GM21390 (cell line): ENCODE results near the gene MRPL24.
"Not testable (repeated sequence)": the region's sequence is repeated elsewhere in the genome, so short reads cannot be mapped to it uniquely, and the experiment has no call there.

Source experiments
- ATAC-seq: cut with Tn5 transposase; IDR thresholded peaks from one replicate; pipeline ENCODE4 v1.9.1; 2021; ENCODE audit not compliant: unreplicated experiment

Gene MRPL24

DNA sequence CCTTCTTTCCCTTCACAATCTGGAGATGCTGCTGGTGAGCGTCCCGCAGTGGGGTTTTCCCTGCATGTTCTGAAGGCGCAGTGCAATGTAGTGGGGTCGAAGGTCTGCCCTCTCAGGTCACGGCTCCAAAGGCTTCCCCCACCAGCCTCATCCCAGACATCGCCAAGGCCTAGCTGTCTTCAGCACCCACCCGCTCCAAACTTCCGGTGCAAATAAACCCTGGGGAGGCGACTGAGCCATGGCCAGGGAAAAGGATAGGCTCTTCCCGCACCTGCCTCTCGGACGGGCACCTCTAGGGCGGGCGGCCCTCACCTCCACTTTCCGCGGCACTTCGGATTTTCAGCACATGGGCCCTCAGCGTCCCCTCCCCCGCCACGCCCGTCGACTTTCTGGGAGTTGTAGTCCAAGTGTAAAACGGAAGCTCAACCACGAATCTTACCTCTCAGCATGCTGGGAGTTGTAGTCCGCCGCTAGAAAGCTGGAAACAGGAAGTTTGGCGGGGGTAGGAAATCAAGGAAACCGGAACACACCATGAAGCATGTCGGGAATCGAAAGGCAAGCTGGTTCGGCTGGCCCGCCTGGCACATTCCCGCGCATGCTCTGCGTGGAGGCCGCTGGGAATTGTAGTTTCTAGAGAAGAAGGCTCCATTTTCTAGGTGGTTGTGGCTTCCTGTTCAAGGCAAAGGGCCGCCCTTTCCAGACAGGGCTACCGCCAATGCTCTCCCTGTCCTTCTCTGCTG lies at the start of gene MRPL24:
TSS of gene MRPL24 (minus strand) at position 348 of the 740 bp plus-strand sequence. CDS start 2,384 bp downstream, outside the sequence.
- peak; percentile 77 for ATAC-seq

DNA sequence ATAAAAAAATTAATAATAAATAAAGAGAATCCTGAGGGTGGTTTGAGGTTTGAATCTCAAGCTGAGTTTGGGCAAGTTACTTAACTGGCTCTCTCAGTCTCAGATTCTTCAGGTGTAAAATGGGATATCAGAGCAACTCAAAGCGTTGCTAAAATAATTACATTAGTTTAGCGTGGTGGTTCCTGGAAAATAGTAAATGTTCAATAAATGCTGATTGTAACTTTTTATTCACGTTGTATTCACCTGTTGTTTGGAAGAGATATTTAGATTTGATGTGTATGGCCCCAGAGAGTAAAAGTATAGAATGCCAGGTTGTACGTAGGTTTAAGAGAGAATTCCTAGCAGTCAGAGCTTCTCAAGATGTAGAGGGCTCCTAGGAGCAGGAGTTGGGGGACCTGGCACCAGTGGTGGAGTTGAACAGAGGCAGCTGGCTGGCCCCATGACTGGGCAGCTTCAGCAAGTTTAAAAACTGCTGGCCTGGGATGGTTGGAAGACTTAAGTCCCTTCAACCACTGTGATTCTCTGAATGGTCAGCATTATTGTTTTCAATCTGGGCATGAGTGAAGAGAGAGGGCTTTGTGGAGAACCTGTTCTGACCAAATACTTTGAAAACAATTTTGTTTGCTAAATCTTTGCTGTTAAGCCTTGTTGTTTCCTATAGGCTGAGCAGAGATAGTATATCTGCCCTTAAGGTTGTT lies 48.9 kb upstream of the MRPL24 start:
- ATAC-seq = no peak

DNA sequence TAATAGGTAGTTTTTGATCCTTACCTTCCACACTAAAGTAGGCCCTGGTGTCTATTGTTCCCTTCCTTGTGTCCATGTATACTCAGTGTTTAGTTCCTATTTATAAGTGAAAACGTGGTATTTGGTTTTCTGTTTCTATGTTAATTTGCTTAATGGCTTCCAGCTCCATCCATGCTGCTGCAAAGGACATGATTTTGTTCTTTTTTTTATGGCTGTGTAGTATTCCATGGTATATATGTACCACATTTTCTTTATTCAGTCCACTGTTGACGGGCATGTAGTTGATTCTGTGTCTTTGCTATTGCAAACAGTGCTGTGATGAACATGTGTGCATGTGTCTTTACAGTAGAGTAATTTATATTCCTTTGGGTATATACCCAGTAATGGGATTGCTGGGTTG lies 47.2 kb upstream of the MRPL24 start:
- no peak for ATAC-seq

- ATAC-seq = no peak
Measured at GRCh38 chr1:156786640-156787039, 45.8 kb upstream of the MRPL24 start.

- ATAC-seq = no peak
Measured at GRCh38 chr1:156785458-156785857, 44.6 kb upstream of the MRPL24 start.

DNA sequence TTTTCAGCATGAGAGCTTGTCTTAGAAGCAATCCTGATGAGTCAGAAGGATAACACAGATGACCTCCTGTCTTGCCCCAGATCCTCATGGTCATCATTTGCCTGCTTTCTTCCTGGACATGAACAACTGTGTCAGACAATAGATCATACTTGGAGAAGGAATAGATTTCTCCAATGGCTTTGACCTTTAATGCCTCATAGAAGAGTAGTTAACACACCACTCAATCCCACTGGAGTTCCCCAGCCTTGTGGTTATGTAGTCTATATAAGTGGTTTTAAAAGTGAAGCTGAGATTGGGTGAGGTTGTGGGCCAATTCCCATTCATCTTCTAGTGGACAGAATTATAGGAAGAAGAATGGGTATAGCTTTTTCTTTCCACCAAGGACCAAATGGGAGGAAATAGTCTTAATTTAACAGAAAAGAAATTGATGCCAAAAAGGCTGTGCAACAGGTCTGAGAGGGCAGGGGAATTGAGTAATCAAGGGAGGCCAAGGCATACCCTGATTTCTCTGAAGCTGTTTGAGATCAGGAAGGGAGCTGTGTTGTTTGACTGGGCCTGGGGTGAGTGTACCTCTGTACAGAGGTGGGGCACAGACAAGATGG lies 40.8 kb upstream of the MRPL24 start:
- no peak for ATAC-seq

DNA sequence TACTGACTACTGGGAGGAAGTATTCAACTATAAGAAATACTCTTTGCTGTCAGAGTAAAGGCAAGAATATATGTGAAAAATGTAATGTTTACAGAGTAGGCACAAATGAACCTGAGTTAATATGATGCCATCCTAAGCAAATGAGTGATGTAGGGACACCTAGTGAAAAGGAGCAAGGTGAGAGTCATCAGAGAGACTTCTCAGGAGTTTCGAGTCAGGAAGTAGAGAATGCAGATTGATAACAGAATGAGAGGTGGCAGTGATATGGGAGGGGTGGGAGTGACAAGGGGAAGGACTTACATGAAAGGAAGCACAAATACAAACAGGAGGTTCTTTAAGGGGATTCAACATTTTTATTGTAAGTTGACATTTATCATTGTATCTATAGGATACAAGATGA lies 36.7 kb upstream of the MRPL24 start:
- ATAC-seq = no peak

GRCh38 chr1:156776942-156777341 lies 36.1 kb upstream of the MRPL24 start:
- ATAC-seq = no peak

DNA sequence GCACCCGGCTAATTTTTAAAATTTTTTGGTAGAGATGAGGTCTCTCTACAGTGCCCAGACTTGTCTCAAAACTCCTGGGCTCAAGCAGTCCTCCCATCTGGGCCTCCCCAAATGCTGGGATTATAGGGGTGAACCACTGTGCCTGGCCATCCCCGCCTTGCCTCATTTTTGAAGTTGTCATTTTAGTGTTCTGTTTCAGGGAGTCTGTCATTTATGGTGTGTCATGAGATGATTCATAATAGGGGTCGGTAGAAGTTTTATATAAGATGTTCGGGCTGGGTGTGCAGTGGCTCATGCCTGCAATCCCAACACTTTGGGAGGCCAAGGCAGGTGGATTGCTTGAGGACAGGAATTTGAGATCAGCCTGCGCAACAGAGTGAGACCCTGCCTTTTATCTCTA lies 34.9 kb upstream of the MRPL24 start:
- no peak for ATAC-seq

- ATAC-seq = no peak
Measured at GRCh38 chr1:156773607-156774006, 32.7 kb upstream of the MRPL24 start.

- no peak for ATAC-seq
Measured at GRCh38 chr1:156772728-156773497, 32.0 kb upstream of the MRPL24 start.

GRCh38 chr1:156772222-156772621 lies 31.3 kb upstream of the MRPL24 start:
- no peak for ATAC-seq

DNA sequence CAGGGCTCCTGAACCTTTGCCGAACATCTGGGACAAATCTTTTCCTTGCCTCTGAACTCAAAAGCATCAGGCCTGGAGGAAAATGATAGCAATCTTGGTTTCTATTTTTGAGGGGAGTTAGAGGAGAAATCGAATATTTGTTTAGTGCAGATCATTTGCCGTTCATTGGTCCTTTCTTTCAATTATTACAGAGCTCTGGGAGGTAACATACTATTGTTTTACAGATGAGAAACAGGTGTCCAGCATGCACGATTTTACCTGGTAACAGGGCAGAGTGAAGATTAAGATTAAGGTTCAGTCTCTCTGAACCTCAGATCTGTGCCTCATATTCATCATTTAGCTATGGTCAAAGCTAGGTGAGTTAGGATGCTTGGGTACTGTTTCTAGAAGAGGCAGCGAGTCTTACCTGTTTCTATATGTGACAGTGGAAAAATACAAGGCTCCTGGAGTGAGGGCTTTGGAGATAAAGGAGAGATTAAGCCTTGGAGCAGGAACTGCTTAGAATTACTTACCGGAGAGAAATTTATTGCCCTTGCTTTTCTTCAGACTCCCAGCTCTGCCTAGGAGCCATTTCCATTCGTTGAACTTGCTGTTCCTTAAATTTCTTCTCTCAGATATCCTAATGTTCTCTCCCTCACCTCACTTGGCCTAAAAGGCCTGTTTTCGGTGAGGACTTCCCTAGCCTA lies 27.9 kb upstream of the MRPL24 start:
- ATAC-seq = no peak

DNA sequence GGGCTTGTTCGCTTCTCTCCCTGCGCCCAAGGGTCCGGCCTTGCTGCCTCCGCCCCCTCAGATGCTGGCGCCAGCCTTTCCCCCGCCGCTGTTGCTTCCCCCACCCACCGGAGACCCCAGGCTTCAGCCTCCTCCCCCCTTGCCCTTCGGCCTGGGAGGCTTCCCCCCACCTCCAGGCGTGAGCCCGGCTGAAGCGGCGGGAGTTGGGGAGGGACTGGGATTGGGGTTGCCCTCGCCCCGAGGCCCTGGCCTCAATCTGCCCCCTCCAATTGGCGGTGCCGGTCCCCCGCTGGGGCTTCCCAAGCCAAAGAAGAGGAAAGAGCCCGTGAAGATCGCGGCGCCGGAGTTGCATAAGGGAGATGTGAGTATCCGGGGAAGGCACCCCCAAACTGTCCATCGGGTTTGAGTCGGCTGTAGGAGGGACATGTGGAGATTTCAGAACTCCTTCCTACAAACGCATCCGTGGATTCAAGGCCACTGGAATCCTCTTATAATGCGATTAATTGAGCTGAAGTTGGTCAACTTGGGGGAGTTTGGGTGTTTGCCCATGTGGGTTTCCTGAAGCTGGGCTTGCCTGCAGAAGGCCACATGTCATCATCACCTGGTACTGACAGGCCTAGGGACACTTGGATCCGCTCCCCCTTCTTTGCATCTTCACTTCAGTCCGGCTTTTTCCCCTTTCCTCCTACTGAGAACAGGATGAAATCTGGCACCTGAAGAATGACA lies 27.2 kb upstream of the MRPL24 start:
- ATAC-seq = no peak

DNA sequence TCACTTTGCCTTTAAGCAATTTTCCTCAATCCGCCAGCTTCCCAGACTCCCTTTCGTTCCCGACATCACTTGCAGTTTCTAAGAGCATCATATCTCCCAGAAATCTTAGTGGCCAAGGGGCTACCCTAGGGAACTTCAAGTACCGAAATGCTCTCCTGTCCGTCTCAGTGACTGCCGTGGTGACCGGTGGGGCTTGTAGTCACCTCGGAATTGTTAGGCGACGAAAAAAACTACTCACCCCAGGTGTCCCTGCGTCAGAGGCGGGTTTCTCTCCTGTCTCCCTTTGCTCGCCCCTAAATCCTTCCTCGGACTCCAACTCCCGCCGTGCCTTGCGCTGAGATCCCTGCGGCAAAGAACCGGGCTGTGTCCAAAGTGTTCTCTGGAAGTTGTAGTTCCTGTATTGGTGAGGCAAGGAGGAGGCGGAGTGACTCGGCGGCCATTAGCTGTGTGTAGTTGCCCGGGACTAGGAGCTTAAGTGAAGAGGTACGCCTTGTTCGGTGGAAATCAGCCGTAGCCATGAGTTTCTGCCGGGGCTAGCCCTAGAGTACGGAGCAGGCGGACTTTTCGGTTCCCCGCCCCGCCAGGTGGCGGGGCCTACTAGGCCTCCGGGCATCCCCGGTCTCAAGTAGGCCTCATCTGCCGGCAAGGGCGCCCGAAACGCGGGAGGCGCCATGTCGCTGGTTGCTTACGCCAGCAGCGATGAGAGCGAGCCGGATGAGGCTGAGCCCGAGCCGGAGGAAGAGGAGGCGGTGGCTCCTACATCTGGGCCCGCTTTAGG lies 26.4 kb upstream of the MRPL24 start, which contains the start of gene PRCC:
TSS of gene PRCC (plus strand) at position 435 of the 778 bp plus-strand sequence. CDS start at position 672, 237 bp downstream.
- peak; percentile 84 for ATAC-seq

DNA sequence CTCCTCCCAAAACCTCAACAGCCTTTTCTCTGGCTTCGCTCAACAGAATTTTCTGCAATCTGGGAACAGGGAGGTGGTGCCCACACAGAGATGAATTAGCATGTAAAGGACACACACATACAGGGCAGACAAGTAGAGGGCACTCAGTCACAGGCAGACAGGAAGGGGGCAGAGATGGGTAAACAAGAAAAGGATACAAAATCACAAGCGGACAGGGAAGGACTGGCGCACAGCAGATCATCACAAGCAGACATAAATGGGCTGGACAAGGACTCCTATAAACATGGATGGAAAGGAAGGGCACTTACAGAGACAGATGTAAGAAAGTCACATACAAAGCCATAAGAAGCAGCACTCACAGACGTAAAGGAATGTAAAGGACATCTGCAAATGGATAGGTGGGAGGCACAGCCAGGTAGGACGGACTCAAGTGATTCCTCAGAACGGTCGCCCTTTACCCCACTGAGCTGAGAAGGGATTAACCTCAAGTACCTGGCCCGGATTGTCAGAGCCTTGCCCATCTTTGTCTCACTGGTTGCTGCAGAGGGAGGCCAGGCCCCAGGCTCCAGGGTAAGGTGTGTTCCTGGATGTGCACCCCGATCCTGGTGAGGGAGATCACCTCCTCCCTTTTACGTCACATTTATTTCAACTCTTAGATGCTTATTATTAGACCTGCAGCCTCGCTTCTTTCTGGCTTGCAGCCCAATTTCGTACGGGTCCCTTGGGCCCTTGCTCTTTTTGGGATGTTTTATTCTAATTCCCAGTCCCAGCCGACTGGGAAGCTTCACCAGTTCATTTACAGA lies 25.6 kb upstream of the MRPL24 start:
- peak; percentile 7 for ATAC-seq

- no peak for ATAC-seq
Measured at GRCh38 chr1:156765666-156766065, 24.8 kb upstream of the MRPL24 start.

GRCh38 chr1:156765136-156765535 lies 24.2 kb upstream of the MRPL24 start:
- ATAC-seq = not testable (repeated sequence)

DNA sequence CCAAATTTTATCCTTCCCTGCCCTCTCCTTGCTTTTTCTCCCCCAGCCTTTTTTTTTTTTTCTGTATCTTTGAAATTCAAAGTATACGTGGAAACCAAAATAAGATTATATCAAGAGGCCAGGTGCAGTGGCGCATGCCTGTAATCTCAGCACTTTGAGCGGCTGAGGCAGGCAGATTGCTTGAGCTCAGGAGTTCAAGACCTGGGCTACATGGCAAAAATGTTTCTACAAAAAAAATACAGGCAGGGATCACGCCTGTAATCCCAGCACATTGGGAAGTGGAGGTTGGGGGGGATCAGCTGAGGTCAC lies 19.9 kb upstream of the MRPL24 start:
- ATAC-seq = no peak
